Ovary (tissue), 9 donors: ENCODE data around the gene TJP2. TPM values are rescaled to one million over a fixed set of nuclear protein-coding genes. Genes with fewer than 3 reads are reported as not detected.
A peak's percentile ranks its signal among the peaks of the same experiment; 100 is the strongest.

Source experiments
- DNase-seq, 5 donors: peaks; one replicate each; pipeline ENCODE4 v3.0.0-alpha.2; 2019 to 2020
- H3K27ac ChIP-seq, 2 donors: fragments of 200-600 bp; one replicate each; pipeline versions ENCODE4 v1.5.1 to v1.8.0; 2019 to 2022
- H3K27me3 ChIP-seq: fragments of 200-600 bp; one replicate; pipeline ENCODE4 v1.8.0; 2022
- H3K36me3 ChIP-seq: fragments of 200-600 bp; sonication (generic); one replicate; pipeline ENCODE4 v1.5.1; 2019
- H3K4me1 ChIP-seq: one replicate; pipeline ENCODE4 v1.8.1; 2013; ENCODE audit warnings: mild to moderate bottlenecking, moderate library complexity; ENCODE audit not compliant: insufficient read depth
- H3K4me3 ChIP-seq: fragments of 200-600 bp; sonication (generic); one replicate; pipeline ENCODE4 v1.5.1; 2017
- H3K9me3 ChIP-seq, 2 donors: fragments of 200-600 bp in 1 of 2; sonication (generic) in 1 of 2; one replicate each; pipeline versions ENCODE4 v1.5.1 to v1.8.1; 2013 to 2019; ENCODE audit warnings: mild to moderate bottlenecking in 1 of 2, moderate library complexity in 1 of 2
- EP300 ChIP-seq: sonication (generic); formaldehyde crosslinking; IDR thresholded peaks from one replicate; pipeline ENCODE4 v1.6.1; 2017; ENCODE audit warnings: antibody characterized with exemption
- POLR2A ChIP-seq: fragments of 450-650 bp; IDR thresholded peaks from one replicate; pipeline ENCODE4 v1.6.1; 2017; ENCODE audit warnings: antibody characterized with exemption, mild to moderate bottlenecking, moderate library complexity
- WGBS, 3 donors: extraction: QIAGEN DNeasy Blood & Tissue Kit in 1 of 3; methylation state at CpG; one replicate each; pipeline versions ENCODE4 v1.1.5 to v1.1.7; 2013 to 2017; 5-methylcytosine and 5-hydroxymethylcytosine counted together
- intact Hi-C, 4 donors: fragments of 100-400 bp; cut with DNase I; formaldehyde crosslinking; loops; one replicate each; pipeline versions ENCODE4 v1.11.0 to v1.15.1; 2022 to 2023
- polyA plus RNA-seq, 2 donors: library from polyadenylated mRNA; stranded (reverse); fragments of 200-250 nt in 1 of 2; fragments of 350-450 nt in 1 of 2; fragmentation: Illumina TruSeq in 1 of 2; extraction: RNeasy Lipid Tissue Mini Kit (QIAGEN cat#74804) in 1 of 2; gene quantifications; one replicate each; pipeline ENCODE4 v1.2.3, GENCODE V29; 2013 to 2014
- total RNA-seq, 7 donors: library from RNA; depleted of rRNA in 2 of 7; stranded (reverse); fragments of >200 nt in 2 of 7; fragmentation: NEBNext Ultra II Directional in 3 of 7; extraction: Animal tissue kit (Norgen Biotek cat#: 25700) in 3 of 7; gene quantifications; one replicate each; pipeline versions ENCODE4 v1.1.0 to v1.2.4, GENCODE V29; 2016 to 2023
- TF ChIP-seq, protein P1 (sequence below), 3 donors: fragments of 450-650 bp in 2 of 3; fragments of 200-600 bp in 1 of 3; IDR thresholded peaks; one replicate each; pipeline versions ENCODE4 v1.5.1 to v1.8.0; 2016 to 2022; ENCODE audit warnings: antibody characterized with exemption in 3 of 3, mild to moderate bottlenecking in 1 of 3
- donor health status: DM: no; HTN: no; CAD: no; lungs with moderate emphysema.
- donor health status: DM: no; HTN: no; CAD: no.
- donor health status: Bipolar disorder and iron deficiency.
- donor health status: DM: yes; HTN: yes; CAD: no.
- donor health status: DM: no; HTN: no; CAD: no.
- donor health status: DM: yes; HTN: yes; CAD: no.

The TJP2 gene
- total and polyA plus RNA-seq, 9 donors: 40.5 to 143 (median 68.5) TPM

DNA sequence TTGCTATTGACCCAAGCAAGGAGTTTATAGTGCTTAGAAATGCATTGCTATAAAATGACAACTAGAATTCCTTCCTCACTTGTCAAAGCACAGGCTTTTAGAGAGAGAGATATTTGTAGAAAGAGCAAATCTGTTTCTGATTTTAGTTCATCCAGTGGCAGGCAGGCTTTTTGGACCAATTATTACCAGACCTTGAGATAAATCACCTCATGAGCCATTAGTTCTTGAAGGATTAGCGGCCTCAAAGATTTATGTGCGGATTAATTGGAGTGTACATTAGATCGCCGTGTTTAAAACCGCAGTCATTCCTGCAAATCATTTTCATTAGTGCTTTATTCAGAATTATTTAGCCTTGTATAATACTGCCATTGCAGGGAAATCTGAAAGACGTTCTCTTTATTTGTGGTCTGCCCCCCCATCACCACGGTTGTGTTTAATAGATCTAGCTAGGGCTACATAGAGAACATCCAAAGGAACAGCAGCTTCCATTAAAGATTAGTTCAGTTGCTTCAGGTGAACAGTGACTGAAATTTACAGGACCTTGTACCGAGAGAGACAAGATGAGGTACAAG lies 28.8 kb upstream of the TJP2 start:
- WGBS, 3 donors: 73 to 91% (median 89%) methylated on average over 8 of the region's 8 CpGs
- Histone ChIP-seq H3K27me3 (no peaks in the 10 kb centered on the region), H3K4me1 (peaks cover 2% of the 10 kb centered on the region), H3K9me3 (no peaks in the 10 kb centered on the region), H3K4me3 (no peak overlapping the region), H3K36me3 (no peaks in the 10 kb centered on the region), H3K27ac (no peak overlapping the region)
- DNase-seq: no peak
- intact Hi-C loops: loop anchor here in 2 of 4 donors (1.0 to 10.0 kb wide), 2 partner anchors 90 to 251 kb away; no protein-coding TSS in a partner anchor
- TF ChIP-seq POLR2A: no peak
- no peak for TF ChIP-seq EP300
- TF ChIP-seq, protein P1, sequence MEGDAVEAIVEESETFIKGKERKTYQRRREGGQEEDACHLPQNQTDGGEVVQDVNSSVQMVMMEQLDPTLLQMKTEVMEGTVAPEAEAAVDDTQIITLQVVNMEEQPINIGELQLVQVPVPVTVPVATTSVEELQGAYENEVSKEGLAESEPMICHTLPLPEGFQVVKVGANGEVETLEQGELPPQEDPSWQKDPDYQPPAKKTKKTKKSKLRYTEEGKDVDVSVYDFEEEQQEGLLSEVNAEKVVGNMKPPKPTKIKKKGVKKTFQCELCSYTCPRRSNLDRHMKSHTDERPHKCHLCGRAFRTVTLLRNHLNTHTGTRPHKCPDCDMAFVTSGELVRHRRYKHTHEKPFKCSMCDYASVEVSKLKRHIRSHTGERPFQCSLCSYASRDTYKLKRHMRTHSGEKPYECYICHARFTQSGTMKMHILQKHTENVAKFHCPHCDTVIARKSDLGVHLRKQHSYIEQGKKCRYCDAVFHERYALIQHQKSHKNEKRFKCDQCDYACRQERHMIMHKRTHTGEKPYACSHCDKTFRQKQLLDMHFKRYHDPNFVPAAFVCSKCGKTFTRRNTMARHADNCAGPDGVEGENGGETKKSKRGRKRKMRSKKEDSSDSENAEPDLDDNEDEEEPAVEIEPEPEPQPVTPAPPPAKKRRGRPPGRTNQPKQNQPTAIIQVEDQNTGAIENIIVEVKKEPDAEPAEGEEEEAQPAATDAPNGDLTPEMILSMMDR (IDR thresholded peaks at IDR 0.05): no peak

DNA sequence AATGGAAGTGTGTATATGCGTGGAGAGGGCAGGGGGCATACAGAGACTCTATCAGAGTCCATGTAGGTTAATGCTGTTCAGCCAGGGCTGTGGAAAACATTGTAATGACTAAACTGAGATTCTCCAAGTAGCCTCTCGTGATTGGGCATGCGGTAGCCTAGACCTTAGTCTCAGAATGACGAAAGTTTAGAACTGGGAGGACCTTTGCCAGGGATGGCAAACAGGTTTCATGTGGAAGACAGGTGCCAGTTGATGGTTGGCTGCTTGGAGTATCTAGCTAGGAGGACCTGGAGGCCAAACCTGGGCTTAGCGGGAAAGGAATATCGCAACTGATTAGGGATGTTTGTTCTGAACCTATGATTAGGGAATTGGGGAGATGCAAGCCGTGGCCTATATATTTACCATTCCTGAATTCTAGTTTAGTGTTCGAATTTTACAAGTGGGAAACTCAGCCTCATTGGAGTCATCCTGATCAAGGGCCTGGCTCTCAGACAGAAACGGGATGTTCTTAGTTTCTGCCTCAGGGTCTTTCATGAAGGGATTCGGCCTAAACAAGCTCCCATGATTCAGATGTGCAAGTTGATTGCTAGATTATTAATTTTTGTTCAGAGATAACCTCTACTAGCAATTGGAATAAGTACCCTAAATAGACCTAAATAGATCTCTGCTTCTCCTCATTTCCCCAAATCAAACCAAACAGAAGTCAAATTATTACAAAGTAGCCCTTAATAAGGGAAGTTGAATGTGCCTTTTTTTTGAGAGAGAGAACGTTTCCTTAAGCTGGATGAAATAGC lies 26.8 kb upstream of the TJP2 start:
- no peaks in the 10 kb centered on the region for H3K27me3 ChIP-seq
- peaks cover 2% of the 10 kb centered on the region for H3K4me1 ChIP-seq
- H3K27ac ChIP-seq: no peak overlapping the region
- no peaks in the 10 kb centered on the region for H3K9me3 ChIP-seq
- no peaks in the 10 kb centered on the region for H3K36me3 ChIP-seq
- no peak overlapping the region for H3K4me3 ChIP-seq
- 93 to 98% (median 97%) methylated on average over 11 of the region's 11 CpGs for WGBS, 3 donors
- DNase-seq: no peak
- intact Hi-C loops: loop anchor here in 1 of 4 donors (10.0 kb wide), 1 partner anchor 92 kb away; no protein-coding TSS in a partner anchor
- TF ChIP-seq, protein P1 (IDR thresholded peaks at IDR 0.05): no peak
- no peak for TF ChIP-seq EP300
- TF ChIP-seq POLR2A: no peak

DNA sequence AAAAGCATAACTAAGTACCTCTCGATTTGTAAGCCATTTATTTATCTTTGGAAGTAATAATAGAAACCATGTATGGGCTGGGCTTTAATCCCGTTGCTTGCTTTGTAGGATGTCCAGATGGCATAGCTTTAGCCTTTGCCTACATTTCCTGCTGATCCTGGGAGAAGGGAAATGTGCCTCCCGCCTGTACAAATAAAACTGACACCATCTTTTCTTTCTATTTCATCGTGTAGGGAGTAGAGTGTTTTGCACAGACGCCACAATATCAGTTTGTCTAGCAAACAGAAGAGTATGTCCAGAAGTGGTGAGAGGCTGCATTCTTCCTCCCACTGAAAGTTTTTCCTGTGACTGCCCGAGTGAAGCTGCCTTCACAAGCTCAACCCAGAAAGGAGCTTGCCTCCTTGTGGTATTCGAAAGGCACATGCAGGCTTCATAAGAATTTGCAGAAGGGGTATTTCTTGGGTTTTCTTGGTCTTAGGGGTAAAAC lies 24.7 kb upstream of the TJP2 start:
- H3K36me3 ChIP-seq: no peaks in the 10 kb centered on the region
- 3 to 7% (median 5%) methylated on average over 7 of the region's 7 CpGs for WGBS, 3 donors
- no peaks in the 10 kb centered on the region for H3K27me3 ChIP-seq
- no peak overlapping the region for H3K4me3 ChIP-seq
- no peak for TF ChIP-seq EP300
- no peak for TF ChIP-seq POLR2A
- TF ChIP-seq, protein P1 (IDR thresholded peaks at IDR 0.05): no peak
- no peaks in the 10 kb centered on the region for H3K9me3 ChIP-seq
- peak overlapping the region in 1 of 2 donors; percentile 17 for H3K27ac ChIP-seq
- peak in 1 of 5 donors; percentile 23 for DNase-seq
- intact Hi-C loops: loop anchor here in 1 of 4 donors (10.0 kb wide), 1 partner anchor 95 kb away; no protein-coding TSS in a partner anchor
- peaks cover 2% of the 10 kb centered on the region for H3K4me1 ChIP-seq

DNA sequence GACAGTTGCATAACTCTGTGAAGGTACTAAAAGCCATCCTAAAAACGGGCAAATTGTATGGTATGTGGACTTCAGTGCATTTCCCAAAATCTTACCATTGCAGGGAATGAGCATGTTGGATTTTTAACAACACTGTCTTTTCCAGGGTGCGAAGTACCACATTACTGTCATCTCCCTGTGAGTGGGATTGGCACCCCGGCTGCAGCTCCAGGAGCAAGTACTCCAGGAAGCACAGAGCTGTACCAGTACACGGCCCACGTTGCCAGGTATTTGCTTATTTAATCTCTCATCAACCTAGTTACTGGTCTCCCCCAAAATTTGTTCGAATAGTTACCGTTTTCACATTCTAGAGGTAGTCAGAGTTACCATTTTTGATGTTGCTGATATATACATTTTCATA lies 22.6 kb upstream of the TJP2 start:
- intact Hi-C loops: no loop called here
- TF ChIP-seq POLR2A (no peak), EP300 (no peak)
- TF ChIP-seq, protein P1 (IDR thresholded peaks at IDR 0.05): no peak
- Histone ChIP-seq H3K27me3 (no peaks in the 10 kb centered on the region), H3K4me1 (peaks cover 2% of the 10 kb centered on the region), H3K9me3 (no peaks in the 10 kb centered on the region), H3K36me3 (no peaks in the 10 kb centered on the region), H3K27ac (no peak overlapping the region), H3K4me3 (no peak overlapping the region)
- no peak for DNase-seq
- WGBS, 3 donors: 89 to 95% (median 93%) methylated on average over 7 of the region's 7 CpGs
